HG02884 (cell line): ENCODE measurements around the gene ROPN1L.
"Not testable (repeated sequence)": the region's sequence is repeated elsewhere in the genome, so short reads cannot be mapped to it uniquely, and the experiment has no call there.

Experiments used
- ATAC-seq: cut with Tn5 transposase; IDR thresholded peaks from one replicate; pipeline ENCODE4 v1.9.1; 2021; ENCODE audit warnings: mild to moderate bottlenecking, moderate library complexity; ENCODE audit not compliant: unreplicated experiment

The ROPN1L gene

DNA sequence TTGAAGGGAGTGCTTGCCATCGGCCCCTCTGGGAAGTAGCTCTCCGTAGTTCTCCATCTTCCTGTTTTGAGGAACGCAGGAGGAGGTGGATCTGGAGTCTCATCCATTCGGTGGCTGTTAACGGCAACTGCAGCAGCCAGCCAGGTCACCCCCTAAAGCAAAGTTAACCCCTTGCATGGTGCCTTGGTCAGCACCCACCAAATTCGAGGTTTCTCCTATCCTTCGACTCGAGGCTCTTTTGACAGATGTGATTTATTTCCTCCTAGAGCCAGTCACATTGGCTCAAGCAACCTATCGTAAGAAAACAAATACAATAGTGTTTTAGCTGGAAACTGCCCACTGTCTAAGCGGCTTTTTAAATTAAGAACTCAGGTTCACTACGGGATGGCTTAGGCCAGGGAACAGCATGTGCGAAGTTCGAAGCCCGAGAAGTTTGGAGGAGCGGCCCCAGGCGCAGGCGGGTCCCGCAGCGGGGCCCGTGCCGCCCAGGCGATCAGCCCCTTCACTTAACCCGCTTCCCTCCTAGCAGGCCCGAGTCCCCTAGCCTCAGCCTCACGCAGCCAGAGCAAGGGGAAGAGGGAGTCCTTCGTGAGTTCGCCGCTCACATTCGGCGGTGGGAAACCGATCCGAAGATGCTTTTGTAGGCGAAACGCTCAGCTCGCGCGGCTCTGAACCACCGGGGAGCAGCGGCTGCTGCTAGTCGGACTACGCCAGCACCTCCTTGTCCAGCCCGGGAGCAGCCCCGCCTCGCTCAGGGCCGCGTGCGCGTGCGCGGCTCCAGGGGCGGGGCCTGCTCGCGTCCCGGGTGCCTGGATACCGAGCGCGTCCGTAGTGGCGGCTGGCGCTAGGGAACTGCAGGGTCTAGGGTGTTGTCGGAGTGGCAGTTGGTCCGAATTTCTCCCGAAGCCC, at the start of gene ROPN1L:
Gene ROPN1L, plus strand, starts transcription at position 797 of the 909 bp plus-strand sequence. CDS start 289 bp downstream, outside the sequence.
- ATAC-seq = peak; percentile 95

DNA sequence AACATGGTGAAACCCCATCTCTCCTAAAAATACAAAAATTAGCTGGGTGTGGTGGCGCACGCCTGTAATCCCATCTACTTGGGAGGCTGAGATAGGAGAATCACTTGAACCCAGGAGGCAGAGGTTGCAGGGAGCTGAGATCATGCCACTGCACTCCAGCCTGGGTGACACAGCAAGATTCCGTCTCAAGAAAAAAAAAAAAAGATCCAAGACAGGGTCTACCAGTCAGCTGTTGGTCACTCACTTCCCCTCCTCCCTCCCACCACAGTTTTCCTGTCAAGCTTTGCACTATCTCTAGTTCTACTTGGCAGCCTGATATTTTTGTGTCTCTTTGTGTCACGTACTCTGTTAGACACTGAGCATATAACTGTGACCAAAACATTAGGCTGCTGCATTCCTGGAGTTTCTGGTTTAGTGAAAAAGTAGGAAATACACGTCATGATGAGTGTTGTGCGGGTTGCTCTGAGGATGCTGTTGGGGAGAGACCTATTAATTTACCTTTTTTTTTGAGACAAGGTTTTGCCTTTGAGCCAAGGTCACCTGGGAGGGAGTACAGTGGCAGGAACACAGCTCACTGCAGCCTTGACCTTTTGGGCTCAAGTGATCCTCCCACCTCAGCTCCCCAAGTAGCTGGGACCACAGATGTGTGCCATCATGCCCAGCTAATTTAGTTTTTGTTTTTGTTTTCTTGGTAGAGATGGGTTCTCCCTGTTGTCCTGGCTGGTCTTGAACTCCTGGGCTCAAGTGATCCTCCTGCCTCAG, 48.9 kb upstream of the ROPN1L start:
- ATAC-seq = not testable (repeated sequence)

DNA sequence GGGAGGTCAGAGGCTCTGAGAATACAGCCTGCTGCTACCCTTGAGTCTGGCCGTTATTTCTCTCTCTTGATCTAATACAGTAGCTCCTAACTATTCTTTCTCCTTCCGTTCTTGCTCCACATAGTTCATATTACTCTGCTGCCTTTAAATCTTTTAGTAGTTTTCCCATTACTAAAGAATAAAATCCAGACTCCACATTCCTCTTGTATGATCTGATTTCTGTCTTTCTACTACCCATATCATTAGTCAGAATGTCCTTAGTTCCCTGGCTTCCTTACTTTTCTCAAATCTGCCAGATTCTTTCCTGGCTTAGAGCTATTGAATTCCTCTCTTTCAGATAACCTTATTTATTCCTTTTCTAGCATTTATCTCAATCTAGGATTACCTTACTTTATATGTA, 48.2 kb upstream of the ROPN1L start:
- no peak for ATAC-seq

DNA sequence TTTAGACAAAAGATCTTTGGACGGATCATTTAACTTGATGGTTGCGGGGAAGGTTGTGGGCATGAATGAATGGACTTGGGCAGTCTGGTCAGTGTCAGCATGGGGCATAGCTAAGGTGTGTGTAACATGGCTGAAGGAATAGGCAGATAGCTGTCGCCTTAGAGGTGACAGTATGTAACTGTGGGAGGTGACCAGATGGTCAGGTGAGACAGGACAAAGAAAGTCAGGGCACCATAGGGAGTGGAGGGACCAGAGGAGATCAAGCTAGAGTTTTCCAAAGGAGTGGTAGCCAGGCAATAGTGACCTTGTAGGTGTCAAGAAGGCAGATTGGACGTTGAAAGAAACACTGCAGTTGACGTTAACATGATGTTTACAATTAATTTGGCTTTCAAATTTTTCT, 45.1 kb upstream of the ROPN1L start:
- no peak for ATAC-seq

DNA sequence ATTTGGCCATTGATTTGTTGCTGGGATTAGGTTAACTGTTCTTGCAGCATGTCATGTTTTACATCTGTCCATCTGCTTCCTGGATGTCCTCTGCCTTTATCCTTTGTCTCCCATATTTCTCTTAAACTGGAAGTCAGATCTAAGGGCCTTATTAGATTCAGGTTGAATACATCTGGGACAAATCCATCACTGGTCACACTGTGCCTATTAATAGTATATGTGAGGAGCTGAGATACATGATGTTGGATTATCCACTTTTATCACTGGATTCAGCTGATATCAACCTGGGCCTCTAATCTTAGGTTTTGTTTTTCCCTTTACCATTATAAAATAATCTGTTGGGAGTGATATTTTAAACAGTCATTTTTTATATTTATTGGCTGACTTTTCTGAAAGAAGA, 41.8 kb upstream of the ROPN1L start:
- no peak for ATAC-seq

DNA sequence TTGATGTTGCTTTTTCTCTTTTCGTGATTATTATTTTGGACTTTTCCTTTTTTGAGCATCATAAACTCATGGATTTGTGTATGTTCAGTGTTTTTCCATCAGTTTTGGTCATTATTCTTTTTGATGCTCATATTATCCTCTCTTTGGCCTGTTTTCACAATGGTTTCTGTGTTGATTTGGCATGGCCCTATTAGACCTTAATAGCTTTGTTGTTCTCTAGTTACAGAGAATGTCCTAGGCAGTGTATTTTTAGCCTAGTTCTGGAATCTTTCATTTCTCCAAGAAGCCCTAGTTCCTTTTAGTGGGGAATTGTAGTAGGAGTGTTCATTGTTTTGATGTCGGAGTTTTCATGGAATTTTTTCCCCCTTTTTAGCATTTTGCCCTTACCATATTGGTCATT, 41.3 kb upstream of the ROPN1L start:
- no peak for ATAC-seq

DNA sequence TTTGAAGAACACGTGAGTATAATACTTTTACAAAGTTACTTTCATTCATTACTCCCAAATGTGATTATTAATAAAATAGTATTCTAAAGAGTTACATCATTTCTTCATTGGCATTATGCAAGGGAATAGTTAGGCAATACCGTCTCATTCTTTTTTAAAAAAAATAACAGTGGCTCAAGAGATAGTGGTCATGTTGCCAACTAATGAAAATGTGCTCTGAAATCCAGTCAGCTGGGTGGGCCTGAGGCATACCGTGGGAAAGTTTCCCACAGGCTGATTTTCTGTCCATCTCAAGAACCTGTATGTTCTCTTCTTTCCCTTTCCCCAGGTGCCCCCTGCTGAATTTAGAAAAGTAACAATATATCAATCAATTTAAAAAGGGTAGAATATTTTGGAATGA, 40.8 kb upstream of the ROPN1L start:
- no peak for ATAC-seq

DNA sequence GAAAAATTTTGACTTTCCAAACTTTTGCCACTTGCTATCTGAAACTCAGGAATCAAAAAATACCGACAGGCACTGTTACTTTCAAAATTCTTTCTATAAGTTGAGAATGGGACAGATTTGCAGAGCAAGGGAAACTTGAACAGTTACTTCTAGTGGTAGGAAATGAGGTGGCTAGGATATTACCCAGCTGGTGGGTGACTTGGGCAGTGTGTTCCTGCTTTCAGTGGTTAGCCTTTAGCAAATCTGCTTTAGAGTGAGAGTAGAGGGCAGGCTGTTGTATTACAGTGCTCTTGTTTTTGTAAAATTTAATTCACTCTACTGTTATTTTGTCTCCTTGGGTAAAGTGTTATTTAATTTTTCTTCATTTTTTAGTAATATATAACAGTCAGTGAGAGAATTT, 40.2 kb upstream of the ROPN1L start:
- peak; percentile 81 for ATAC-seq

DNA sequence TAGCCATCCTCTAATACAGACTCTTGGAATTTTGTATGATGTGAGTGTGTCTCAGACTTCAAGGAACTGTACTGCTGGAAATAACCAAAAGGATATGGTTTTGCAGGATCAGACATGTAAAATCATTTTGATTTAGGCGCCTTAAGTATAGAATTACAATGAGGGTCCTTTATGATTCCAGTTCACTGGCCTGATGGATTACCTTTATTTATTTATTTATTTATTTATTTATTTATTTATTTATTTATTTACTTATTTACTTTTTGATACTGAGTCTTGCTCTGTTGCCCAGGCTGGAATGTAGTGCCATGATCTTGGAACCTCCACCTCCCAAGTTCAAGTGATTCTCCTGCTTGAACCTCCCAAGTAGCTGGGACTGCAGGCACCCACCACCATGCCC, 37.9 kb upstream of the ROPN1L start:
- no peak for ATAC-seq

DNA sequence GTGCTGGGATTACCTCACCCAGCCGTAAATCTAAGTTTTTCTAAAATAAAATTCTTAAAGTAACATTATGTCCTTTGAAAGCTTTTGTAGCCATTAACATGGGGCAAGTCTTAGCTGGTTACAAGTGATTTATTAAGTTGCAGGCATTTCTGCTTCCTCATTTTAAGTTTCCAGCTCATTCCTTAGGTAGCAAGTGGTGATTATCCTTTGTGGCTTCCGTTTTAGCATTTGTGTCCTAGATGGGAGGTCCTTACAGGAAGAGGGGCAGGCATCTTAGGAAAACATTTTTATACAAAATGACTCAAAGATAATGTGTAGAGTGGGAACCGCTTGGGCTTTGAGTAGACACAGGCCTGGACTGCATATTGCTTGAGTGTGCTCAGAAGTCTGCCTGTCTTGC, 35.0 kb upstream of the ROPN1L start:
- no peak for ATAC-seq

DNA sequence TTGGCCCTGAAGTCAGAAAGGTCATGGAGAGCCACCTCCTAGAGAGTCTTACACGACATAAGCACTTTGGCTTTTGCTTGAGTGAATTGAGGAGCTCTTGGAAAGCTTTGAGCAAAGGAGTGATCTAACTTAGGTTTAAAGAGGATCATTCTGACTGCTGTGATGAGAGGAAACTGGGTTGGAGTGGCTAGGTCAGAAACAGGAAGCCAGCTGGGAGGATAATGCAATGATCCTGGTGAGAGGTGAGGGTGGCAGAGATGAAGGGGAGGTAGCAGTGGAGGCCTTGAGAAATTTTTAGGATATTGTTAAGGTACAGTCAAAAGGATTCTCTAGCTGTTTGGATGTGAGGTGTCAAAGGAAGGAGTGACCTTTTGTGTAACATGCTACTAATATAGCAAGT, 32.2 kb upstream of the ROPN1L start:
- no peak for ATAC-seq

DNA sequence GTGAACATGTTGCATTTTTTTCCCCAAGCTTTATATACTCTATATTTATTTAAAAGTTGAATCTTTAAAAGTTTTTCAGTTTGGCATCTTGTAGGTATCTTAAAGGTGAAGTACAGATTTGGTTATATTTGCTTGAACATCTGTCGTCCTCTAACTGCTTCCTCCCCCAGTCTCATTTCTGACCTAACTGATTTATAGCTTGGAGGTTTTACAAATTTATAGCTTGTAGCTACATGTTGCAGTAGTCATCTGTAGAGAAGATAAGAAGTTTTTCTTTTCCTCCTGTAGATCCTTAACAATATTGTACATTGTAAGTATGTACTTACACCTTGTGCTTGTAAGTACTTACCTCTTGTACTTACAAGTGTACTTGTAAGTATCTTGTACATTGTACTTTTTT, 31.0 kb upstream of the ROPN1L start:
- ATAC-seq = no peak

DNA sequence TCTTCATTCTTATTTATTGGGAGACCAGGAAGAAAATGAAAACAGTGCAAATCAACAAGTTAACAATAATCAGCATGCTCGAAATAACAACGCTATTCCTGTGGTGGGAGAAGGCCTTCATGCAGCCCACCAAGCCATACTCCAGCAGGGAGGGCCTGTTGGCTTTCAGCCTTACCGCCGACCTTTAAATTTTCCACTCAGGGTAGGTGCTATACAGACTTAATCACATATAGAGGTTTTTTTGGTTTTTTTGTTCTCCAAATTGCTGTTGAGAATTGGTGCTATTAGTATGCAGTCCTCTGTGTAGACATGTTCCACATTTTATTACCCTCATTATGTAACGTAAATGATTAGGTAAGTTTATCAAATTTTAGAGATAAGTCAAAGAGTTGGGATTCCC, 30.3 kb upstream of the ROPN1L start:
- no peak for ATAC-seq

DNA sequence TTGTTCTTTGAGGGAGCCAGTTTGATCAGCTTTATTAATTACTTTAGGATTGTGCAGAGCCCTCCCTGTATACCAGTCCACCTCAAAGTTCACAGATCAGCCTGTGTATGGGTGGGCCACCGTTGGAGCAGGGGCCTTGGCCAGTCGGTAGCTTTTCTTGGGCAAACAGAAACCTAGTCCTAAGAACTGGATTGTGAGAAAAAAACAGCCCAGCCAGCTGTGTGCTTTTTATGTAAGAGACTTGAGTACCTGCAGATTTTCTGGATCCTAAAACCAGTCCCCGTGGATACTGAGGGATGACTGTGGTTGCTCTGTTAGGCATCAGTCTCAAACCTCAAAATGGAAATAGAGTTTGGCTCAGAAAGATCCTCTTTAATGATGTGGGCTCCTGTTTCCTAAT, 24.8 kb upstream of the ROPN1L start:
- no peak for ATAC-seq

DNA sequence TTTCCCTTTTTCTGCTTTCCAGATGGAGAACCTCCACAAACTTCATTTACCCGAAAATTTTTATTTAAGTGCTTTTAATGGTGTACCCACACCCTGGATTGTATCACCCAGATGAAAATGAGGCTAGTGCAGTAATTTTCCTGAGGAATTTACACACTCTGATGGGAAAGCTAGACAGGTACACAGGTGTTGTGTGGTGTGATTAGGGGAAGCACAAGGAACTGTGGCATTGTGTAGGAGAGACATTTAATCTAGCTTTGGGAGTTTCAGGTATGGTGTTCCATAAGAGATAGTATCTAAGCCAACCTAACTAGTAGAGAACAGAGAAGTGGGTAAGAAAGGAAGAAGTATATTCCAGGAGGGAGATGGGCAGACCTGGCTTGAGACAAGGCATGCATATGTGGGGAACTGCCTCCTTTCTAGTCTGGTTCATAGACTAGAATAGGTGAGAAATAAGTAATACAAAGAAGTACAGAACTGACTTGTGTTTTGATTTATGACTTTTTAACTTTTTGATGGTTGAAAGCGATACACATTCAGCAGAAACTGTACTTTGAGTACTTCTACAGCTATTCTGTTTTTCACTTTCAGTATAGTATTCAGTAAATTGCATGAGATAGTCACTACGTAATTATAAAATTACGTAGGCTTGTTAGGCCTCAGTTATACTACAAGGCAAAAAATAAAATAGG, 22.9 kb upstream of the ROPN1L start:
- ATAC-seq = peak; percentile 69

DNA sequence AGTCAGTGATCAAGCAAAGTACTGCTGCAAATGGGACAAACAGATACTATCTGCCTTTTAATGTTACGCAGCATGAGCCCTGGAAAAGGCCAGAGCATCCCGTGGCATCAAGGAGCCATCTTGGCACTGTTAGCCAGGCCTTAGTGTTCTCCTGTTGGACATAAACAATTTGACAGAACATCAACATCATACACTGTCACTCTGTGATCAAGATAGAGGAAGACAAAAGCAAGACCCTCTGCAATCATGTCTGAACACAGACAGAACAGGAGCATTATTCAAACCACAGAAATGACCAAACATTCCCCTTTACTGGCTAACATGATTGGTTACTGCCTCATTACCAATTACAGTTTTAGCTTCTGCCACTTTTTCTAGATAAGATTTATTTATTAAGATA, 21.2 kb upstream of the ROPN1L start:
- no peak for ATAC-seq

DNA sequence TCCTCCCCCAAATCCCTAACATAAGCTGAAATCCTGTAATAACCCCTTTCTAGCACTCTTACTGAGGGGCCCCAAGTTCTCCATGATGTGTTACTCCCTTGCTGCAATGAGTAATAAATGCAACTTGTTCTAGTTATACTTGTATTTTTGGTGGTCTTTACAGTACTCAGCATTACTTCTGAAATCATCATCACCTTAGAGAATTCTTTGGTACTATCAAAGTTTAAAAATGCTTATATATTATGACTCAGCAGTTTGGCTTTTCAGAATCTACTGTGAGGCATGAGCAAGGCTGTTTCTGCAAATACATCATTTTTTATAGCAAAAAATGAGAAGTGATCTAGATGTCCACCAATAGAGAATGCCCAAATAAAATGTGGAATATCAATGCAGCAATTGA, 20.7 kb upstream of the ROPN1L start:
- no peak for ATAC-seq

DNA sequence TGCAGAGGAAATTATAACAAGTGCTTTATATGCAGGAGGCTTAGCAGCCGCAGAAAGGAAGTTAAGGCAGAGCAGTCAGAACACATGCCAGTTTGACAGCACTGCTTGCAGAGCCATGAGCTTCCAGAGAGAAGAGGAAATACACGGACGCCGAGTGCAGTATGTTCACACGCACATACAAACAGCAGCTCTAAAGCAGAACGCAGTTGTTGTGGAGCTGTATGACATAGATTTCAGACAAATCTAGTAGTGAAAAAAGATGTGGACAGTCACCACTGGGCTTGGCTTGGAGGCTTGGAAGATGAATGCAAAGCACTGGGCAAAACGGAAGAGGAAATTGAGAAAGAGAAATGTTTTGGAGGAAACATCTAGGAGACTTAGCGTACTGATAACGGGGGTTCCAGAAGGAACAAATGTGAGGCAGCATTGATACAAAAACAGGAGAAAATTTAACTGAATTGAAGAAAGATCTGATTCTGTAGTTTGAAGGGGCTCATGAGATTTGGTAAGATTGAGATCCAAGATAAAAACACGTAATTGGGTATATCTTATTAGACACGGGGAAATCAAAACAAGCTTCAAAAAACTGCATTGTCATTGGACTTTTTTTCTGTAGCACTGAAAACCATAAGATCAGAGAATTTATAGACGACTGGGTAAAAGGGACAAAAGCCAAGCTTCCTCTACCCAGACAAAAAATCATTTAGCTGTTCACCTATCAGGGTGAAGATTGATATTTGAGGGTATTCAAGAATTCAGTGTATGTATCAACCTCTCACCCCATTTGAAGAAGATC, 19.6 kb upstream of the ROPN1L start:
- ATAC-seq = no peak

DNA sequence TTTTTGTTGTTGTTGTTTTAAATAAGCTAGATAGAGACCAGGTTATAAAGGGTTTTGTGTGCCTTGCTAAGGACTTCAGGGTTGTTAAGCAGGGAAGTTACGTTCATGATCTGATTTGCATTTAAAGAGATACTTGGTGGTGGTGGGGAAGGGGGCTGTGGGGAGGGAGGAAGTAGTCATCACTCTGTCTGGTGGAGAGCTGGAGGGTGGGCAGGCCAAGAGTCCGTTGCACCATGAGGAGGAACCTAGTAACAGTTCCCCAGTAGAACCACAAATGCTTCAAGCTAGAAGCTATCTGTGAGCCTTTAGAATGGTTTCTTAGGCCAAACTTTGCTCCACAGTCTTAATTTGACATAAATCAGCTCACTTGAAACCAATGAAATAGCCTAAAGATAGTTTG, 18.7 kb upstream of the ROPN1L start:
- ATAC-seq = no peak

DNA sequence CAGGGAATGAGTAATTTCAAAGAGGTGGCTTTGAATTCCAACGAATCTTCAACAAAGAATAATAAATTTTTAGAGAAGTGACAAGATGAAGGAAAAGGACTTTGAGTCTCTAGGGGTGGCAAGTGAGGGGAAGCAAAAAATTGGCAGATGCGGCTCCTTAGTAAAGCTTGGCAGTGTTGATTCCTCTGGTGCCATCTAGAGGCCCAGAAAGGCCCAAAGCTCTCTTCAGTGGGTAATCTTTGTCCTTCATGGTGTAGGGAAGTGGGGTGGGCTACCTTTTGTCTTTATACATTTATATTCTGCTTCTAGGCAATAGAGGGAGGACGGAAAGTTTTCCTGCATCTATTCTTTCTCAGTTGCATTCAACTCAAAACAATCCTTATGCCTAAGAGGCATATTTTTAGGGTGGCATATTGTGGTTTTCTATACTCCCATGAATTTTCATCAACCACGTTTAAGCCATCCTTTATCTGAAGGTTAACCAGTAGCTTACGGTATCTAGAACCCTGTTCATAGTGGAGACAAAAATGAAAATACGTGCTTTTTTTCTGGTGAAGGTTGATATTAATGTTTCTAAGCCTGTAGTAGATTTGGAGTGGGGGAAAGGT, 17.5 kb upstream of the ROPN1L start:
- no peak for ATAC-seq
